Measurements from ENCODE around the gene CTSK.

The CTSK gene

GRCh38 chr1:150813028-150813707, 5.1 kb upstream of the CTSK start:
- DNase-seq (ENCODE audit: low read depth): no peak

GRCh38 chr1:150810958-150811659, 3.0 kb upstream of the CTSK start:
- no peak for DNase-seq (ENCODE audit: low read depth)
- no peak for TF ChIP-seq CTCF (IDR thresholded peaks at IDR 0.05; ENCODE audit: control insufficient read depth, insufficient read depth, low read depth, low read length, missing control alignments)
- no peak overlapping the region for H3K4me3 ChIP-seq (ENCODE audit: control insufficient read depth, low read depth, low read length)

More at GRCh38 chr1:150813028-150813707, 5.1 kb upstream of the CTSK start:
- TF ChIP-seq CTCF (IDR thresholded peaks at IDR 0.05; ENCODE audit: control insufficient read depth, insufficient read depth, low read depth, low read length, missing control alignments): peak; percentile 88
- no peak overlapping the region for H3K4me3 ChIP-seq (ENCODE audit: control insufficient read depth, low read depth, low read length)

DNA sequence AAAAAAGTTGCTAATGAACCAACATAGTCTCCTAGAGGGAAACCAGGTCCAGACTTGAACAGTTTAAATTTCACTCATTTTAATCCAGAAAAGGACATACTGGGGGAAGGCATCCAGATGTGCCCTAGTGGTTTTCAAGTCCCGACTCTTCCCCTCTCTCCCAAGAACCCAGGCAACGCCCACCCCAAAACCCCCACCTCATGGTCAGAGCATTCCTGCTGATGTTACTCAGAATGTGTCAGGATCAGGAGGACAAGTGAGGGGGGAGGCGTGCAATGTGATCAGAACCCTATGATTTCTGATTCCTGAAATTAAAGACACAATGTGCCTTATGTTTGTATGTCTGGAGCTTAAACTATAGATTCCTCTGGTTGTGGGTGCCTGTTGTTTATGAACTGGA, 1.6 kb upstream of the CTSK start:
- DNase-seq (ENCODE audit: low read depth): no peak
- TF ChIP-seq CTCF (IDR thresholded peaks at IDR 0.05; ENCODE audit: control insufficient read depth, insufficient read depth, low read depth, low read length, missing control alignments): no peak
- no peak overlapping the region for H3K4me3 ChIP-seq (ENCODE audit: control insufficient read depth, low read depth, low read length)

DNA sequence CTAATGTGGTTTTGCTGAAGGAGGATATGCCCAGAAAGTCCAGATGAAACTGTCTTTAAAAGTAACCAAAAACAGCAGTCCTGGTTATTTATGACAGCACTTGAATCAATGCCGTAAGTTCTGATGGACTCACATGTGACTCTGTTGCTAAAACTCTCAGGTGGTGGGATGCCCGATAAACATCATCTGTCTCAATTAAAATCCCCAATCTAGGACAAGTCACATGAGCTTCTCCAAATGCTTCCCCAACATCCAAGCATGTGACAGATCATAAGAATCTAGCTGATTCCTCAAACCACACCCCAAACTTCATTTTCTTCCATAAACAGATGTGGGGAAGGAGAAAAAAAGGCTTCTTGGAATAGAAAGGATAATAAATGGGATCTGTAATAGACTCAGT, 786 bp upstream of the CTSK start:
- DNase-seq (ENCODE audit: low read depth): no peak
- TF ChIP-seq CTCF (IDR thresholded peaks at IDR 0.05; ENCODE audit: control insufficient read depth, insufficient read depth, low read depth, low read length, missing control alignments): no peak
- H3K4me3 ChIP-seq (ENCODE audit: control insufficient read depth, low read depth, low read length): no peak overlapping the region

GRCh38 chr1:150807249-150808023, 624 bp downstream of the CTSK start:
- H3K4me3 ChIP-seq (ENCODE audit: control insufficient read depth, low read depth, low read length): peak overlapping the region; percentile 27
- no peak for TF ChIP-seq CTCF (IDR thresholded peaks at IDR 0.05; ENCODE audit: control insufficient read depth, insufficient read depth, low read depth, low read length, missing control alignments)
- DNase-seq (ENCODE audit: low read depth): no peak

GRCh38 chr1:150805899-150806298, 2.2 kb downstream of the CTSK start:
- DNase-seq (ENCODE audit: low read depth): no peak
- no peak overlapping the region for H3K4me3 ChIP-seq (ENCODE audit: control insufficient read depth, low read depth, low read length)
- no peak for TF ChIP-seq CTCF (IDR thresholded peaks at IDR 0.05; ENCODE audit: control insufficient read depth, insufficient read depth, low read depth, low read length, missing control alignments)
